Mesenchymal stem cell (in vitro differentiated cells and primary cell): ENCODE measurements around the gene CLNK.

Experiments used
- DNase-seq: peaks from one replicate; pipeline ENCODE4 v3.0.0-alpha.2; 2013
- H2AFZ ChIP-seq: one replicate; pipeline ENCODE4 v1.6.1; 2013; ENCODE audit warnings: low read depth, mild to moderate bottlenecking, control low read depth, inconsistent platforms, low read length, moderate library complexity
- H2AK5ac ChIP-seq: 2 replicates; pipeline ENCODE4 v1.6.1; 2013; ENCODE audit warnings: low read length, moderate library complexity, mild to moderate bottlenecking, inconsistent platforms; ENCODE audit not compliant: severe bottlenecking
- H2BK120ac ChIP-seq: one replicate; pipeline ENCODE4 v1.6.1; 2013; ENCODE audit warnings: low read depth, mild to moderate bottlenecking, inconsistent platforms, low read length, moderate library complexity
- H2BK12ac ChIP-seq, 2 experiments: one replicate each; pipeline ENCODE4 v1.6.1; 2013; ENCODE audit warnings: inconsistent platforms in 2 of 2, low read length in 2 of 2, mild to moderate bottlenecking in 2 of 2, moderate library complexity in 2 of 2, control low read depth in 1 of 2
- H2BK15ac ChIP-seq: one replicate; pipeline ENCODE4 v1.6.1; 2013; ENCODE audit warnings: mild to moderate bottlenecking, low read depth, inconsistent platforms; ENCODE audit not compliant: poor library complexity, severe bottlenecking
- H2BK5ac ChIP-seq: 2 replicates; pipeline ENCODE4 v1.6.1; 2013; ENCODE audit warnings: low read depth, mild to moderate bottlenecking, low read length, control low read depth, inconsistent platforms; ENCODE audit not compliant: poor library complexity, severe bottlenecking
- H3K14ac ChIP-seq, 2 experiments: one replicate each; pipeline ENCODE4 v1.6.1; 2013; ENCODE audit warnings: inconsistent platforms in 2 of 2, low read length in 2 of 2, control low read depth in 1 of 2, mild to moderate bottlenecking in 1 of 2, moderate library complexity in 1 of 2
- H3K18ac ChIP-seq, 2 experiments: one replicate each; pipeline ENCODE4 v1.6.1; 2013; ENCODE audit warnings: inconsistent platforms in 2 of 2, low read length in 2 of 2, control low read depth in 1 of 2, low read depth in 1 of 2, mild to moderate bottlenecking in 1 of 2
- H3K23ac ChIP-seq, 2 experiments: one replicate each; pipeline ENCODE4 v1.6.1; 2013; ENCODE audit warnings: inconsistent platforms in 2 of 2, low read length in 2 of 2, mild to moderate bottlenecking in 2 of 2, moderate library complexity in 2 of 2, control low read depth in 1 of 2
- H3K27ac ChIP-seq: 2 replicates; pipeline ENCODE4 v1.5.1; 2013; ENCODE audit warnings: mild to moderate bottlenecking, moderate library complexity, low read length, control low read depth, inconsistent platforms; ENCODE audit not compliant: poor library complexity, severe bottlenecking
- H3K27me3 ChIP-seq, 2 experiments: 2 replicates each; pipeline versions ENCODE4 v1.6.1 to v1.7.0; 2013; ENCODE audit warnings: low read length in 2 of 2, mild to moderate bottlenecking in 2 of 2, moderate library complexity in 2 of 2, control low read depth in 1 of 2, inconsistent platforms in 1 of 2; ENCODE audit not compliant: control insufficient read depth in 1 of 2, insufficient read depth in 1 of 2
- H3K36me3 ChIP-seq, 2 experiments: 2 replicates each; pipeline versions ENCODE4 v1.6.1 to v1.7.0; 2013; ENCODE audit warnings: low read length in 2 of 2, control low read depth in 1 of 2, inconsistent platforms in 1 of 2, low read depth in 1 of 2, mild to moderate bottlenecking in 1 of 2; ENCODE audit not compliant: insufficient read depth in 2 of 2, control insufficient read depth in 1 of 2
- H3K4ac ChIP-seq, 2 experiments: one replicate each; pipeline ENCODE4 v1.6.1; 2013; ENCODE audit warnings: inconsistent platforms in 2 of 2, low read length in 2 of 2, mild to moderate bottlenecking in 2 of 2, moderate library complexity in 2 of 2, control low read depth in 1 of 2, low read depth in 1 of 2
- H3K4me1 ChIP-seq: 2 replicates; pipeline ENCODE4 v1.6.1; 2013; ENCODE audit warnings: low read depth, low read length, control low read depth; ENCODE audit not compliant: control insufficient read depth, insufficient read depth
- H3K4me2 ChIP-seq: 2 replicates; pipeline ENCODE4 v1.6.1; 2013; ENCODE audit warnings: low read length, mild to moderate bottlenecking, inconsistent platforms; ENCODE audit not compliant: poor library complexity, severe bottlenecking
- H3K4me3 ChIP-seq, 2 experiments: 2 replicates each; pipeline versions ENCODE4 v1.5.1 to v1.7.0; 2013; ENCODE audit warnings: low read length in 2 of 2, mild to moderate bottlenecking in 2 of 2, control low read depth in 1 of 2, low read depth in 1 of 2; ENCODE audit not compliant: insufficient read depth in 1 of 2
- H3K79me1 ChIP-seq: replicated peaks from 2 replicates; pipeline ENCODE4 v1.6.1; 2013; ENCODE audit warnings: mild to moderate bottlenecking, control low read depth, low read length, inconsistent platforms; ENCODE audit not compliant: poor library complexity, severe bottlenecking
- H3K9ac ChIP-seq: 2 replicates; pipeline ENCODE4 v1.7.0; 2013; ENCODE audit warnings: mild to moderate bottlenecking, low read length, moderate library complexity
- H3K9me3 ChIP-seq: 2 replicates; pipeline ENCODE4 v1.7.0; 2013; ENCODE audit warnings: mild to moderate bottlenecking, low read length; ENCODE audit not compliant: control insufficient read depth
- H4K8ac ChIP-seq: one replicate; pipeline ENCODE4 v1.6.1; 2013; ENCODE audit warnings: inconsistent platforms, mild to moderate bottlenecking, low read length, moderate library complexity
- H4K91ac ChIP-seq: one replicate; pipeline ENCODE4 v1.6.1; 2013; ENCODE audit warnings: mild to moderate bottlenecking, low read length, inconsistent platforms
- whole genome bisulfite sequencing: methylation state at CpG from one replicate; pipeline ENCODE4 v1.1.7; 2013; ENCODE audit warnings: mixed read lengths; 5-methylcytosine and 5-hydroxymethylcytosine counted together

CLNK gene

GRCh38 chr4:10478621-10479020, 205.9 kb downstream of the CLNK start:
- Histone ChIP-seq H3K14ac (no peak overlapping the region), H3K4ac (no peak overlapping the region), H3K36me3 (no peaks in the 10 kb centered on the region), H3K4me2 (no peak overlapping the region), H2BK15ac (no peak overlapping the region), H4K8ac (no peak overlapping the region), H2AK5ac (no peak overlapping the region), H4K91ac (no peak overlapping the region), H2BK12ac (no peak overlapping the region), H3K23ac (no peak overlapping the region), H3K4me3 (no peak overlapping the region), H3K4me1 (no peaks in the 10 kb centered on the region), H3K79me1 (no peaks in the 10 kb centered on the region), H3K9ac (no peak overlapping the region), H3K18ac (no peak overlapping the region), H3K27me3 (no peaks in the 10 kb centered on the region), H3K27ac (no peak overlapping the region), H3K9me3 (no peaks in the 10 kb centered on the region), H2BK5ac (no peak overlapping the region), H2BK120ac (no peak overlapping the region), H2AFZ (no peak overlapping the region)
- no peak for DNase-seq

- no peak overlapping the region for H2AFZ ChIP-seq
- no peaks in the 10 kb centered on the region for H3K79me1 ChIP-seq
- H3K27ac ChIP-seq: no peak overlapping the region
- H2BK12ac ChIP-seq: no peak overlapping the region
- no peaks in the 10 kb centered on the region for H3K27me3 ChIP-seq
- no peak overlapping the region for H2AK5ac ChIP-seq
- no peak overlapping the region for H4K8ac ChIP-seq
- H3K36me3 ChIP-seq: no peaks in the 10 kb centered on the region
- no peaks in the 10 kb centered on the region for H3K4me1 ChIP-seq
- DNase-seq: no peak
- no peak overlapping the region for H2BK15ac ChIP-seq
- no peak overlapping the region for H3K4ac ChIP-seq
- H3K23ac ChIP-seq: no peak overlapping the region
- no peak overlapping the region for H2BK120ac ChIP-seq
- WGBS: 75% methylated on average over 4 of the region's 5 CpGs
- H3K18ac ChIP-seq: no peak overlapping the region
- no peak overlapping the region for H3K4me2 ChIP-seq
- no peak overlapping the region for H3K9ac ChIP-seq
- no peaks in the 10 kb centered on the region for H3K9me3 ChIP-seq
- H4K91ac ChIP-seq: no peak overlapping the region
- H2BK5ac ChIP-seq: no peak overlapping the region
- no peak overlapping the region for H3K14ac ChIP-seq
- no peak overlapping the region for H3K4me3 ChIP-seq
Measured at GRCh38 chr4:10470505-10470904, 214.1 kb downstream of the CLNK start.

GRCh38 chr4:10466161-10466560, 218.4 kb downstream of the CLNK start:
- 96% methylated on average over 4 of the region's 5 CpGs for WGBS
- peaks cover 18 to 20% of the 10 kb centered on the region in 2 experiments for H3K27me3 ChIP-seq
- no peak overlapping the region for H4K91ac ChIP-seq

GRCh38 chr4:10462876-10463275, 221.7 kb downstream of the CLNK start:
- H3K79me1 ChIP-seq: no peaks in the 10 kb centered on the region
- DNase-seq: no peak
- 100% methylated on average over 4 of the region's 4 CpGs for WGBS

More at GRCh38 chr4:10466161-10466560, 218.4 kb downstream of the CLNK start:
- Histone ChIP-seq H3K4me2 (no peak overlapping the region), H3K4me1 (peaks cover 5% of the 10 kb centered on the region), H3K9ac (no peak overlapping the region), H3K23ac (no peak overlapping the region), H2BK5ac (no peak overlapping the region), H2AFZ (no peak overlapping the region), H3K9me3 (no peaks in the 10 kb centered on the region), H2AK5ac (no peak overlapping the region), H3K36me3 (no peaks in the 10 kb centered on the region), H3K27ac (no peak overlapping the region), H3K18ac (no peak overlapping the region), H3K14ac (no peak overlapping the region), H3K79me1 (no peaks in the 10 kb centered on the region), H2BK120ac (no peak overlapping the region), H3K4ac (no peak overlapping the region), H2BK15ac (no peak overlapping the region), H2BK12ac (no peak overlapping the region), H4K8ac (no peak overlapping the region), H3K4me3 (no peak overlapping the region)
- no peak for DNase-seq

More at GRCh38 chr4:10462876-10463275, 221.7 kb downstream of the CLNK start:
- H2BK120ac ChIP-seq: no peak overlapping the region
- peaks cover 9% of the 10 kb centered on the region for H3K4me1 ChIP-seq
- no peak overlapping the region for H3K9ac ChIP-seq
- H3K18ac ChIP-seq: no peak overlapping the region
- H2AK5ac ChIP-seq: no peak overlapping the region
- no peak overlapping the region for H3K14ac ChIP-seq
- H2BK15ac ChIP-seq: no peak overlapping the region
- H3K23ac ChIP-seq: no peak overlapping the region
- H4K8ac ChIP-seq: no peak overlapping the region
- no peaks in the 10 kb centered on the region for H3K9me3 ChIP-seq
- no peak overlapping the region for H3K4ac ChIP-seq
- no peak overlapping the region for H2AFZ ChIP-seq
- H2BK5ac ChIP-seq: no peak overlapping the region
- no peak overlapping the region for H3K4me3 ChIP-seq
- H3K27ac ChIP-seq: no peak overlapping the region
- H4K91ac ChIP-seq: no peak overlapping the region
- H3K4me2 ChIP-seq: no peak overlapping the region
- no peaks in the 10 kb centered on the region for H3K36me3 ChIP-seq
- peaks cover 18 to 32% of the 10 kb centered on the region in 2 experiments for H3K27me3 ChIP-seq
- no peak overlapping the region for H2BK12ac ChIP-seq
